ENCODE data around the gene OR14I1.
A peak's percentile ranks its signal among the peaks of the same experiment; 100 is the strongest.

The OR14I1 gene

DNA sequence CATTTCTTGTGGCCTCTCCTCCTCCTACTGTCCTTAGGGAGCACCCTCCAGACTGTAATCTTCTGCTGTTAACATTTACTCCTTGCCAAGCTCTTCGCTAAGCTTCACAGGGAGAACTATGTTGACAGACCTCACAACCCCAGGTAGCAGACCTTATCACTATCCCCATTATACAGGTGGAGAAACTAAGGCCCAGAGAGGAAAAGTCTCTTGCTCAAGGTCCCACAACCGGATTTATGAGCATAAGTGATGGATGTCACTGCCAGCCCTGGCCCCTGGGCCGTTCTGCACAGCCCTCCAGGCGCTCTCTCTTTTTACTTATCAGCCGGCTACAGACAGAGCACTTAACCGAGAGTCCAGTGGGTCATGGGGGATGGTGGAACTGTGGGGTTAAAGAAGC is 34.9 kb upstream of the OR14I1 start:
- TF ChIP-seq, protein P1, sequence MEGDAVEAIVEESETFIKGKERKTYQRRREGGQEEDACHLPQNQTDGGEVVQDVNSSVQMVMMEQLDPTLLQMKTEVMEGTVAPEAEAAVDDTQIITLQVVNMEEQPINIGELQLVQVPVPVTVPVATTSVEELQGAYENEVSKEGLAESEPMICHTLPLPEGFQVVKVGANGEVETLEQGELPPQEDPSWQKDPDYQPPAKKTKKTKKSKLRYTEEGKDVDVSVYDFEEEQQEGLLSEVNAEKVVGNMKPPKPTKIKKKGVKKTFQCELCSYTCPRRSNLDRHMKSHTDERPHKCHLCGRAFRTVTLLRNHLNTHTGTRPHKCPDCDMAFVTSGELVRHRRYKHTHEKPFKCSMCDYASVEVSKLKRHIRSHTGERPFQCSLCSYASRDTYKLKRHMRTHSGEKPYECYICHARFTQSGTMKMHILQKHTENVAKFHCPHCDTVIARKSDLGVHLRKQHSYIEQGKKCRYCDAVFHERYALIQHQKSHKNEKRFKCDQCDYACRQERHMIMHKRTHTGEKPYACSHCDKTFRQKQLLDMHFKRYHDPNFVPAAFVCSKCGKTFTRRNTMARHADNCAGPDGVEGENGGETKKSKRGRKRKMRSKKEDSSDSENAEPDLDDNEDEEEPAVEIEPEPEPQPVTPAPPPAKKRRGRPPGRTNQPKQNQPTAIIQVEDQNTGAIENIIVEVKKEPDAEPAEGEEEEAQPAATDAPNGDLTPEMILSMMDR (IDR thresholded peaks at IDR 0.05; ENCODE audit: low read length, missing control alignments) = no peak
- DNase-seq (ENCODE audit: low read depth) = no peak
- H3K4me3 ChIP-seq (replicated peaks; ENCODE audit: low read depth, low read length) = no peak overlapping the region

- DNase-seq (ENCODE audit: low read depth) = no peak
- TF ChIP-seq, protein P1 (IDR thresholded peaks at IDR 0.05; ENCODE audit: low read length, missing control alignments) = no peak
- H3K4me3 ChIP-seq (replicated peaks; ENCODE audit: low read depth, low read length) = no peak overlapping the region
These were observed 34.4 kb upstream of the OR14I1 start for GRCh38 chr1:248736977-248737376.

DNA sequence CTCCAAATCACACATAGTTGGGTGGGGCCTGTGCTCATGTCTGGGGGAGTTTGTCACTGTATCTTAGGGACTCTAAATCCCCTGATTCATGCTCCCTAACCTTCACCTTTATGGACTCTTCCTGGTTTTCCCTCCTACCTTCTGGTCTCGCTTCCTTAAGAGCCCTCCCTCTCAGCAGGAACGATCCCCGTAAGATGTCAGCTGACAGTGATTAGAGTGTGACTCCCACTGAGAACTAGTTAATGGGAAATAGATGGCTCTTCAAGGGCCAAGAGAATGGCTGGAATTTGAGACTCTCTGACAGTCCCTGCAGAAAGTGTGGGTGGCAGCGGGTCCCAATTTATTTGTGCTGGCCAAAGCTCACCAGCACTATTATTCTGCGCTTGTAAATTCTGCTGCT is 31.0 kb upstream of the OR14I1 start:
- H3K4me3 ChIP-seq (replicated peaks; ENCODE audit: low read depth, low read length) = no peak overlapping the region
- TF ChIP-seq, protein P1 (IDR thresholded peaks at IDR 0.05; ENCODE audit: low read length, missing control alignments) = no peak
- no peak for DNase-seq (ENCODE audit: low read depth)

DNA sequence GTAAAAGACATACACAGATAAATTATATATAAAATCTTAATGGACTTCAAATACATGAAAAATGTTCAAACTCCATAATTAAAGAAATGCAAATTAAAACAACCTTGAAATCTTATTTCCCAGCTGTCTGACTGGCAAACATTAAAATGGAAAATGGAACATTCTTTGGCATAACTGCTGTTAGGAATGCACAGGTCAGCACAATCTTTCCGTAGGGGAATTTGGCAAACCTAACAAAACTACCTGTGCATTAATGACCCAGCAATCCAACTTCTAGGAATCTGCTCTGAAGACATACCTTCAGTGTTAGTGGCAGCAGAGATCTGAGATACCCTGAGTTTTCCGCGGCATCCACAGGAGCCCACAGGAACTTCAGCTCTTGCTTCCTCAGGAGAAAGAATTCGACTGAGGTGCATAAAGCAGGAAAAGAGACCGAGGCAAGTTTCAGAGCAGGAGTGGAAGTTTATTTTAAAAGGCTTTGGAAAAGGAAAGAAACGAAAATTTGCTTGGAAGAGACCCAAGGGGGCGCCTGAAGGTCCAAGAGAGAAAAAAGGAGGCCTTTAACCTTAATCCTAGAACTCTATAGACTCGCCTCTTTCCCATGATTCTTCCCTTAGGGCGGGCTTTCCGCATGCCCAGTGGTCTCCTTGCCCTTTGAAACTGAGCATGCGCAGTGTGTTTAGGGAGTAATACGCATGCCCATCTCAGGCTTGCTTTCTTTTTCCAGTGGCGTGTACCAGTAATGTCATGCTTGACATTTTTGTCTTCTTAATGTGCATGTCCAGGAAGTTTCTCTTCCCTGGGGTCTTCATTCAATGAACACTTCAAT is 28.2 kb upstream of the OR14I1 start:
- no peak overlapping the region for H3K4me3 ChIP-seq (replicated peaks; ENCODE audit: low read depth, low read length)
- TF ChIP-seq, protein P1 (IDR thresholded peaks at IDR 0.05; ENCODE audit: low read length, missing control alignments) = no peak
- DNase-seq (ENCODE audit: low read depth) = no peak

GRCh38 chr1:248714248-248714647 is 11.7 kb upstream of the OR14I1 start:
- DNase-seq (ENCODE audit: low read depth) = peak; percentile 1
- no peak overlapping the region for H3K4me3 ChIP-seq (replicated peaks; ENCODE audit: low read depth, low read length)
- TF ChIP-seq, protein P1 (IDR thresholded peaks at IDR 0.05; ENCODE audit: low read length, missing control alignments) = no peak

GRCh38 chr1:248710305-248710900 is 7.8 kb upstream of the OR14I1 start:
- TF ChIP-seq, protein P1 (IDR thresholded peaks at IDR 0.05; ENCODE audit: low read length, missing control alignments) = no peak
- no peak for DNase-seq (ENCODE audit: low read depth)
- no peak overlapping the region for H3K4me3 ChIP-seq (replicated peaks; ENCODE audit: low read depth, low read length)
